Left ventricle myocardium inferior (tissue), 1 donor: Measurements from ENCODE around the gene CFAP119. TPM values are rescaled to one million over a fixed set of nuclear protein-coding genes. Genes with fewer than 3 reads are reported as not detected.
A peak's percentile ranks its signal among the peaks of the same experiment; 100 is the strongest.
"Not testable (repeated sequence)": the region's sequence is repeated elsewhere in the genome, so short reads cannot be mapped to it uniquely, and the experiment has no call there.

Experiments
- DNase-seq: peaks from one replicate; pipeline ENCODE4 v3.0.0-alpha.2; 2020
- H3K27ac ChIP-seq: fragments of 200-600 bp; replicated peaks from 2 replicates; pipeline ENCODE4 v1.8.0; 2021
- H3K27me3 ChIP-seq: fragments of 200-600 bp; 2 replicates; pipeline ENCODE4 v1.8.0; 2021; ENCODE audit warnings: low read depth
- H3K36me3 ChIP-seq: fragments of 200-600 bp; 2 replicates; pipeline ENCODE4 v1.8.0; 2021
- H3K4me1 ChIP-seq: fragments of 200-600 bp; 2 replicates; pipeline ENCODE4 v1.8.0; 2021
- H3K4me3 ChIP-seq: fragments of 200-600 bp; 2 replicates; pipeline ENCODE4 v1.8.0; 2021; ENCODE audit warnings: mild to moderate bottlenecking, moderate library complexity
- H3K9me3 ChIP-seq: fragments of 200-600 bp; replicated peaks from 2 replicates; pipeline ENCODE4 v1.8.0; 2021
- intact Hi-C: fragments of 100-400 bp; cut with micrococcal nuclease; formaldehyde crosslinking; loops from one replicate; pipeline ENCODE4 v1.11.0; 2022
- long read RNA-seq: library from polyadenylated mRNA; unstranded; transcript quantifications from one replicate; pipeline ENCODE4 v2.0.0, GENCODE V29; 2021
- total RNA-seq: library from RNA; stranded (reverse); fragmentation: NEBNext Ultra II Directional; extraction: Animal tissue kit (Norgen Biotek cat#: 25700); gene quantifications from one replicate; pipeline ENCODE4 v1.2.1, GENCODE V29; 2021
- TF ChIP-seq, protein P1 (sequence below): fragments of 200-600 bp; IDR thresholded peaks from 2 replicates; pipeline ENCODE4 v1.8.0; 2021; ENCODE audit warnings: antibody characterized with exemption, mild to moderate bottlenecking, borderline replicate concordance
- donor health status: DM: no; HTN: yes; CAD: no; lungs with severe emphysema.

CFAP119 gene
- total RNA-seq: 0.69 TPM
- long read RNA-seq, partial matches to known transcripts: 0 of 2 reads
- long read RNA-seq, other reads (novel, unspliced or antisense): 1 of 2 reads

DNA sequence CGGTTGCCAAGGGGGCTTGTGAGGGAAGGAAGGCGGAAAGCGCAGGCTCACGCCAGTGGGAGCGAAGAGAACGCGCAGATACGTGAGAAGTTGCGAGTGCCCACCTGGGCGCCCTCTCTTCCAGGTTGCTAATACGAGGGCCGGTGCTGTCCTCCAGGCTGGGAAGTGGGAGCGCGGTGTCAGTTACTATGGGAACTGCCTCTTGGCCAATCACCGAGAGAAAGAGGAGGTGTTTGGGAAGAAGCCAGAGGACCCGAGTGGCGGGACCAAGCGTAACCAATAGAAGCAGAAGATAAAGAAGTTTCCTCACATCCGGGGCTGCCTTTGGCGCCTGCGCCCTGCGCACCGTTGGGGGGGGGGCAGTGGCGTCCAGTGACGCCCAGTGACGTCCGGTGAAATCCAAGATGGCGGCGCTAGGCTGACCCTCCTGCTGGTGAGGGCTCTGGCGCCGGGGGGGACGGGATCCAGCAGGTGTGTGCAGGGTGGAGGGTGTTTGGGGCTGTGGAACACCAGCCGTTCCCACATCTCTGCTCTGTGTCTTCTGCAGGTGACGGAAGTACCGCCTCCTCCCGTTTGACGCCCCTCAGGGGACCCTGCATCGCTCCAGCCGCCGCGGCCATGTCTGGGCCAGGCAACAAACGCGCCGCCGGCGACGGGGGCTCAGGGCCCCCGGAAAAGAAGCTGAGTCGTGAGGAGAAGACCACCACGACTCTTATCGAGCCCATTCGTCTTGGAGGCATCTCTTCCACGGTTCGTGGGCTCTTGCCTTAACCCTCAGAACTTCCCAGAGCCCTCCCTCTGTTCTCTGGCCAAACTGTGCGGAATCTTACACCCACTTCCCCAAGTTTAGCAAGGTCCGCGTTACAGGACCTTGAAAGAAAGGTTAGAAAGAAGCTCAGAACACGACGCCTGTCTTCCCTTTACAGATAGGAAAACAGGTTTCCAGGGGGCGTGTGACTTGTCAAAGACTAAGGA, at the start of gene CFAP119, which contains the start of gene RNF40:
CFAP119 (minus strand) TSS at position 135 of the 975 bp plus-strand sequence. CDS start 314 bp downstream, outside the sequence.
RNF40 (plus strand) TSS at position 395 of the 975 bp plus-strand sequence; CDS start at position 619, 224 bp downstream.
- Histone ChIP-seq H3K27ac (peak within 1 kb of the TSS; percentile 80), H3K4me3 (peak within 1 kb of the TSS; percentile 75), H3K27me3 (no peaks in the 10 kb centered on the region), H3K9me3 (no peaks in the 10 kb centered on the region), H3K4me1 (peaks cover 54% of the 10 kb centered on the region), H3K36me3 (peaks cover 43% of the 10 kb centered on the region)
- intact Hi-C loops: no loop called here
- DNase-seq: peak; percentile 95
- TF ChIP-seq, protein P1, sequence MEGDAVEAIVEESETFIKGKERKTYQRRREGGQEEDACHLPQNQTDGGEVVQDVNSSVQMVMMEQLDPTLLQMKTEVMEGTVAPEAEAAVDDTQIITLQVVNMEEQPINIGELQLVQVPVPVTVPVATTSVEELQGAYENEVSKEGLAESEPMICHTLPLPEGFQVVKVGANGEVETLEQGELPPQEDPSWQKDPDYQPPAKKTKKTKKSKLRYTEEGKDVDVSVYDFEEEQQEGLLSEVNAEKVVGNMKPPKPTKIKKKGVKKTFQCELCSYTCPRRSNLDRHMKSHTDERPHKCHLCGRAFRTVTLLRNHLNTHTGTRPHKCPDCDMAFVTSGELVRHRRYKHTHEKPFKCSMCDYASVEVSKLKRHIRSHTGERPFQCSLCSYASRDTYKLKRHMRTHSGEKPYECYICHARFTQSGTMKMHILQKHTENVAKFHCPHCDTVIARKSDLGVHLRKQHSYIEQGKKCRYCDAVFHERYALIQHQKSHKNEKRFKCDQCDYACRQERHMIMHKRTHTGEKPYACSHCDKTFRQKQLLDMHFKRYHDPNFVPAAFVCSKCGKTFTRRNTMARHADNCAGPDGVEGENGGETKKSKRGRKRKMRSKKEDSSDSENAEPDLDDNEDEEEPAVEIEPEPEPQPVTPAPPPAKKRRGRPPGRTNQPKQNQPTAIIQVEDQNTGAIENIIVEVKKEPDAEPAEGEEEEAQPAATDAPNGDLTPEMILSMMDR: no peak

DNA sequence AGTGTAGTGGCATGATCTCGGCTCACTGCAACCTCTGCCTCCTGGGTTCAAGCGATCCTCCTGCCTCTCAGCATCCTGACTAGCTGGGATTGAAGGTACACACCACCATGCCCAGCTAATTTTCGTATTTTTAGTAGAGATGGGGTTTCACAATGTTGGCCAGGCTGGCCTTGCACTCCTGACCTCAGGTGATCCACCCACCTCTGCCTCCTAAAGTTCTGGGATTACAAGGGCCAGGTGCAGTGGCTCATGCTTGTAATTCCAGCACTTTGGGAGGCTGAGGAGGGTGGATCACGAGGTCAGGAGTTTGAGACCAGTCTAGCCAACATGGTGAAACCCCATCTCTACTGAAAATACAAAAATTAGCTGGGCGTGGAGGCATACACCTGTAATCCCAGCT, 47.8 kb upstream of the CFAP119 start:
- H3K27me3 ChIP-seq, H3K36me3 ChIP-seq, H3K27ac ChIP-seq, H3K4me3 ChIP-seq, intact Hi-C loops, H3K9me3 ChIP-seq, DNase-seq: not testable (repeated sequence)
- peaks cover 35% of the 10 kb centered on the region for H3K4me1 ChIP-seq

DNA sequence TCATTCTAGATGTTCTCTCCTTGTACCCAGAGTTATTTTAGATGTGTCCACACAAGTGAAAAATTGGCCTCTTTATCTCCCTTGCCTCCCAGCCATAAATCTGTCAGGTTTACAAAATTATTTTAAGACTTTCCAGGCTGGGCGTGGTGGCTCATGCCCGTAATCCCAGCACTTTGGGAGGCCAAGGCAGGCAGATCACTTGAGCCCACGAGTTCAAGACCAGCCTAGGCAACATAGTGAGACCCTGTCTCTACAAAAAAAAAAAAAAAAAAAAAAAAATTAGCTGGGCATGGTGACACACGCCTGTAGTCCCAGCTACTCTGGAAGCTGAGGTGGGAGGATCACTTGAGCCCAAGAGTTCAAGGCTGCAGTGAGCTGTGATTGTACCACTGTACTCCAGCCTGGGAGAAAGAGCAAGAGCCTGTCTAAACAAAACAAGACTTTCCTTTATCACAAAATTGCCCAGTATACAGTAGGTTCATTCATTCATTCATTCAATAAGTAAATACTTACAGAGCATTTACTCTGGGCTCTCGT, 47.1 kb upstream of the CFAP119 start:
- DNase-seq, H3K27me3 ChIP-seq, H3K36me3 ChIP-seq, H3K27ac ChIP-seq, H3K9me3 ChIP-seq, intact Hi-C loops, H3K4me3 ChIP-seq: not testable (repeated sequence)
- peaks cover 33% of the 10 kb centered on the region for H3K4me1 ChIP-seq

DNA sequence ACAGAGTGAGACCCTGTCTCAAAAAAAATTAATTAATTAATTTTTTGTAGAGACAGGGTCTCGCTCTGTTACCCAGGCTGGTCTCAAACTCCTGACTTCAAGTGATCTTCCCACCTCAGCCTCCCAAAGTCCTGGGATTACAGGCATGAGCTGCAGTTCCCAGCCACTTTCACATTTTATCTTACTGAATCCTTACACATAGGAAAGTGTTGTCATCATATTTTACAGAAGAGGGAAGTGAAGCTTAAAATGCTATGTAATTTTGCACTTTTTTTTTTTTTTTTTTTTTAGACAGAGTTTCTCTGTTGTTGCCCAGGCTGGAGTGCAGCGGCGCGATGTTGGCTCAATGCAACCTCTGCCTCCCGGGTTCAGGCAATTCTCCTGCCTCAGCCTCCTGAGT, 46.3 kb upstream of the CFAP119 start:
- peaks cover 26% of the 10 kb centered on the region for H3K4me1 ChIP-seq
- TF ChIP-seq, protein P1: no peak
- no peak overlapping the region for H3K27ac ChIP-seq
- no peak for DNase-seq
- no peaks in the 10 kb centered on the region for H3K36me3 ChIP-seq
- no peak overlapping the region for H3K4me3 ChIP-seq
- H3K9me3 ChIP-seq: no peaks in the 10 kb centered on the region
- H3K27me3 ChIP-seq: no peaks in the 10 kb centered on the region
- intact Hi-C loops: no loop called here

DNA sequence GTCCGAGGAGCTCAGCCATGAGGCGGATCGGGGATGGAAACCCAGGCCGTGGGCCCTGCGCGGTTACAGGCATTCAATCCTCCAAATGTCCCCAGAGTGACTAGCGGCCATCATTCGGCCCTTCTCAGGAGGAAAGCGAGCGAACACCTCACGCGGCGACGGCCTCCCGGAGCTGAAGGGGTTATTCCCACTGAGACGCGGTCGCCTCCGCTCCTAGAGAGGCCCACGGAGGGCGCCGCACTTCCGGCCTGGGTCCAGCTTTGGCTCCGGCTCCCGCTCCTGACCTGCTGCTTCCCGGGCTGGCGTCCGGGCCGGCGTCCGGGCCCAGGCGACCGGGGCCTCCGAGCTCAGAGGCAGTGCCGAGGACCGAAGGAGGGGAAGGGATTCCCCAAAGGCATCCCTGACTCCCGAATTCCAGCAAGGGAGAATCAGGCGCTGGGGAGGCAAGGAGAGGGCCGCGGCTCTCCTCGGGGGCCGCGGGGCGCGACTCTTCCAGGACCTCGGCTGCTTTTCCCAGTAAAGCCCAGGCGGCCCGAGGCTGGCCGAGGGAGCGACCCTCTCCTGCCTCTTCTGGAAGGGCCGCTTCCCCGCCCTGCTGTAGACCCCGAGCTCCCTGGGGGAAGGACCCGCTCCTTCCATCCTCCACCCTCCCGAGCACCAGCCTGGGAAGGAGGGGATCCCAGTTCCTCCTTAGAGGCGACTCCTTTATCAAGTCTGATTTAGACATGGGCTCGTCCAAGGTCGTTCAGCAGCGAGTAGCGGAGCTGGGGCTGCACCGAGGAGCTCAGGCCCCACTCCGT, 43.7 kb upstream of the CFAP119 start:
- intact Hi-C loops: no loop called here
- Histone ChIP-seq H3K4me3 (peak overlapping the region; percentile 77), H3K4me1 (peaks cover 26% of the 10 kb centered on the region), H3K36me3 (no peaks in the 10 kb centered on the region), H3K9me3 (no peaks in the 10 kb centered on the region), H3K27ac (peak overlapping the region; percentile 96), H3K27me3 (no peaks in the 10 kb centered on the region)
- DNase-seq: peak; percentile 90
- TF ChIP-seq, protein P1: peak; percentile 17

DNA sequence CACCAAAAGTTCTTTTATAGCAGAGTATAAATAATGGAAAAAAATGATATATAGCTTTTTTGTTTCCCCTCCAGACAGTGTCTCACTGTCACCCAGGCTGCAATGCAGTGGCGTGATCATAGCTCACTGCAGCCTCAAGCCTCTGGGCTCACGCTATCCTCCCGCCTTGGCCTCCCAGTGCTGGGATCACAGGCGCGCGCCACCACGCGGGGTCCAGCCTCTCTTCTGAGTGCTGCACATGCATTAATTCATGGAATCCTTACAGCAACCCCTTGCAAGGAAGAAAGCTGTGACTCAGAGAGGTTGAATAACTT, 43.2 kb upstream of the CFAP119 start:
- Histone ChIP-seq H3K27me3 (no peaks in the 10 kb centered on the region), H3K4me3 (peak overlapping the region; percentile 77), H3K36me3 (no peaks in the 10 kb centered on the region), H3K9me3 (no peaks in the 10 kb centered on the region), H3K27ac (peak overlapping the region; percentile 96), H3K4me1 (peaks cover 26% of the 10 kb centered on the region)
- TF ChIP-seq, protein P1: no peak
- intact Hi-C loops: no loop called here
- DNase-seq: no peak
